GM18909 (cell line): ENCODE measurements around the gene TBC1D1.

ENCODE experiments used
- ATAC-seq: cut with Tn5 transposase; IDR thresholded peaks from one replicate; pipeline ENCODE4 v1.9.1; 2021; ENCODE audit warnings: mild to moderate bottlenecking; ENCODE audit not compliant: unreplicated experiment, poor library complexity

The TBC1D1 gene

GRCh38 chr4:38088321-38088720 lies 197.4 kb downstream of the TBC1D1 start:
- no peak for ATAC-seq

- ATAC-seq = no peak
Observed at GRCh38 chr4:38089961-38090360, 199.1 kb downstream of the TBC1D1 start.

- ATAC-seq = no peak
Observed at GRCh38 chr4:38090455-38091246, 199.8 kb downstream of the TBC1D1 start.

- no peak for ATAC-seq
Observed at GRCh38 chr4:38091636-38092035, 200.8 kb downstream of the TBC1D1 start.

- no peak for ATAC-seq
Observed at GRCh38 chr4:38092701-38093100, 201.8 kb downstream of the TBC1D1 start.

GRCh38 chr4:38094419-38094818 lies 203.5 kb downstream of the TBC1D1 start:
- ATAC-seq = no peak

- ATAC-seq = no peak
Observed at GRCh38 chr4:38095691-38096090, 204.8 kb downstream of the TBC1D1 start.

- no peak for ATAC-seq
Observed at GRCh38 chr4:38097818-38098217, 206.9 kb downstream of the TBC1D1 start.

- no peak for ATAC-seq
Observed at GRCh38 chr4:38099020-38099600, 208.2 kb downstream of the TBC1D1 start.

- no peak for ATAC-seq
Observed at GRCh38 chr4:38099908-38100407, 209.1 kb downstream of the TBC1D1 start.

GRCh38 chr4:38100474-38101255 lies 209.8 kb downstream of the TBC1D1 start:
- no peak for ATAC-seq

- no peak for ATAC-seq
Observed at GRCh38 chr4:38101563-38101962, 210.7 kb downstream of the TBC1D1 start.

- ATAC-seq = no peak
Observed at GRCh38 chr4:38102957-38103588, 212.2 kb downstream of the TBC1D1 start.

GRCh38 chr4:38105475-38106220 lies 214.8 kb downstream of the TBC1D1 start:
- peak; percentile 87 for ATAC-seq

GRCh38 chr4:38106311-38106710 lies 215.4 kb downstream of the TBC1D1 start:
- ATAC-seq = no peak

- ATAC-seq = no peak
Observed at GRCh38 chr4:38106886-38107514, 216.1 kb downstream of the TBC1D1 start.

- no peak for ATAC-seq
Observed at GRCh38 chr4:38107818-38108217, 216.9 kb downstream of the TBC1D1 start.

- ATAC-seq = no peak
Observed at GRCh38 chr4:38109370-38109769, 218.5 kb downstream of the TBC1D1 start.

- no peak for ATAC-seq
Observed at GRCh38 chr4:38109896-38110295, 219.0 kb downstream of the TBC1D1 start.
